GM21381 (cell line): ENCODE measurements around the gene SPECC1L.

Experiments
- ATAC-seq: cut with Tn5 transposase; IDR thresholded peaks from one replicate; pipeline ENCODE4 v1.9.1; 2021; ENCODE audit warnings: mild to moderate bottlenecking, moderate library complexity; ENCODE audit not compliant: unreplicated experiment

Gene SPECC1L

DNA sequence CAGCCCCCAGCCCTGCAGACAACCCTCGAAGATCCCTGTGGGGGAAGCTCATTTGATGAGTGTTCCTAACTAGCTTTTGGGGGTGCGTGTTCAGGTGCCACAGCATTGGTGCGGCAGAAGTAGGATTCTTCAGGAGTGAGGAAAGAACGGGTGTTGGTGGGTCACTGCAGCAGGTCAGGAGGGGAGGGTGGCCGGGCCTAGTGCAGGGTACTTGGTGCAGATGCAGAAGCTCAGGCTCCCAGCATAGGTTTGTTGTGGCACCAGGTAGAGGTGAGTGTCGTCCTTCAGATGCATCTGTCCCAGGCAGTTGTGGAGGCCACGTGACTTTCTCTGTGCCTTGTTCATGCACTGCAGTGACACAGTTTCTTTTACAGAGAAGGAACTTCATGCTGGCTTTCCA lies 141.6 kb downstream of the SPECC1L start:
- ATAC-seq, result no peak

GRCh38 chr22:24413271-24413670 lies 142.6 kb downstream of the SPECC1L start:
- ATAC-seq, result no peak

- ATAC-seq, result no peak
Measured at GRCh38 chr22:24413736-24414385, 143.2 kb downstream of the SPECC1L start.

- ATAC-seq, result no peak
Measured at GRCh38 chr22:24414523-24414922, 143.9 kb downstream of the SPECC1L start.

DNA sequence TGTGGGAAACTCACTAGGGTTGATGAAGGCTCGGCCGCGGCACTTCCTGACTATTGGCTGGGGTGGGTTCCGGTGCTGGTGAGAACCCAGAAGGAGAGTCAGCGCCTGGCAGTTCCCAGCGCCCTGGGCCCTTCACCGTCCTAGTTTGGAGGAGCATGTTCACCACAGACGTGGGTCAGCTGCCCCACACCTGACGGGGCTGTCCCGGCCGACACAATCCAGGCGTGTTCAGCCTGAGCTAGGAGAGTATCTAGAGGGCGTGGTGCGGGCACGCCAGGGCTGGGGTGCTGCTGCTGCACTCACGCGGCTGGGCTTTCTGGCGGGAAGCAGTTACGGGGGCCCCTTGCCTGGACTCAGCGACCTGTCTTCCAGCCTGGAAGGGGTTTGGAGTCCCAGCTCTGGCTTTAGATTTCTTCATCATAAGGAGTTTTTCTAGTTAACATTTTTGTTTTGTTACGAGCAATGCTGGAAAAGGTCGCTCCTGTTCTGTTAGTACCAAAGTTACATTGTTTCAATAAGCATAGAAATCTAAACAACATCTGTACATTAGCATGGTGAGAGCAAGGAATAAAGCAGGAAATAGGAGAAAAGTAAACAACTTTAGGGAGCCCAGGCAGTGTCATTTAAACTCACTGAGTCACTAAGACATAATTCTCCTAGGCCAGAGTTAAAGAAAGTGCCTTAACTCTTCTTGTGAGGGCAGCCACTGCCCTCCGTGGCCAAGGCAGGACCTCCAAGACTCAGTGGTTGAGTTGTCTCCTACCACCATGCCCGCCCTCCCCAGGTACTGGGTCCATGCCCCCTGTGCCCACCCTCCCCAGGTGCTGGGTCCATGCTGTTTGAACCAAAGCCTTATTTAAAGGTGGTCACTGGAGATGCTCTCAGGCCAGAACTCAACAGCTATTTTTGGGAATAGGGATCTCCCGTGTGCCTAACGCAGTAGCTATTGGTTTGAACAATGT lies 144.6 kb downstream of the SPECC1L start:
- ATAC-seq, result no peak

DNA sequence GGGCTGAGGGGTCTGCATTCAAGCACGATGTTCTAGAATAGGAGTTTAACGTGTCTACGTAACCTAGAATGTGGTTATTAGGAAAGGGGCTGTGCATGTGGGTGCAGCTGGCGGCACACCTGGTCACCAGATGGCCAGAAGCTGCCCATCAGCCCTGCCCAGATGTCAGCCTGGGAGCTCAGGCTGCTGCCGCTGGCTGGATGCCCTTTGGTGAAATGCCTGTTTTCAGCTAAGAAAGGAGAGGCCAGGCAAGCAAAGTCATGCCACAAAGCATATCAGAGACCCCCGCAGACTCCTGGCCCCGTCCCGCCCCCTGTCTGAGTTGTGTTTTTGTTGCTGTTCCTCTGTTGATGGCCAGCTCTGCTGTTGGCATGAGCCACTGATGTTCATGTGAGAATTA lies 145.5 kb downstream of the SPECC1L start:
- no peak for ATAC-seq

GRCh38 chr22:24416611-24417010 lies 146.0 kb downstream of the SPECC1L start:
- no peak for ATAC-seq

GRCh38 chr22:24417200-24417599 lies 146.6 kb downstream of the SPECC1L start:
- ATAC-seq, result no peak

GRCh38 chr22:24417901-24418641 lies 147.4 kb downstream of the SPECC1L start:
- ATAC-seq, result no peak

DNA sequence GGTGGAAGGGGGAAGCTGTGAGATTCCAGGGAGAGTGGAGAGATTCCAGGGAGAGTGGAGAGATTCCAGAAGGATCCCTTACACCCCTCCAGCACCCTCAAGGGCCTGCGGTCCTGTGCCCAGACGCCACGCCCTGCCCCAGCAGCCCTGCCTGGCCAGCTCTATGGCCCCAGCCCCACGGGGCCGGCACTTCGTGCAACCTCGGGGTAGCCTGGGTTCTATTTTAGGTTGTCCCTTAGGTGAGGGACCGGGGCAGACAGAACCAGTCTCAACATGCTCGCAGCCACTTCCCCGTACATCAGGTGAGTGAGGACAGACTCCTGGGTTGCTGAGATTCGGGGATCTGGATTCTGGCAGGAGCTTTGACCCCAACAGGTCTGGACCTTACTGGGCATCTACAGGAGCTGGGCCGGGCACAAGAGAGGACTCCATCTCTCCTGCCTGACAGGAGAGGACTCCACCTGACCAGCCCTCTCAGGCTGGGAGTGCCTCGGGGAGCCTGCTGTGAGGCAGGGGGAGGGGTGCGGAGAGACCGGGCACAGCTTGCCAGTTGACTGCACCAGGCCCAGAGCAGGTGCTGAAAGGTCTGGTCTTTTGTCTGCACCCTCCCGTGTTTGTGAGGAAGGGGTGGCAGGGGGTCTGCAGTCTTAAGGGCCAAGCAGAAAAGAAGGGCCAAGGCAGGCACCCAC lies 148.3 kb downstream of the SPECC1L start:
- no peak for ATAC-seq

GRCh38 chr22:24419475-24419850 lies 148.8 kb downstream of the SPECC1L start:
- ATAC-seq, result no peak

GRCh38 chr22:24420072-24420976 lies 149.7 kb downstream of the SPECC1L start:
- ATAC-seq, result no peak

DNA sequence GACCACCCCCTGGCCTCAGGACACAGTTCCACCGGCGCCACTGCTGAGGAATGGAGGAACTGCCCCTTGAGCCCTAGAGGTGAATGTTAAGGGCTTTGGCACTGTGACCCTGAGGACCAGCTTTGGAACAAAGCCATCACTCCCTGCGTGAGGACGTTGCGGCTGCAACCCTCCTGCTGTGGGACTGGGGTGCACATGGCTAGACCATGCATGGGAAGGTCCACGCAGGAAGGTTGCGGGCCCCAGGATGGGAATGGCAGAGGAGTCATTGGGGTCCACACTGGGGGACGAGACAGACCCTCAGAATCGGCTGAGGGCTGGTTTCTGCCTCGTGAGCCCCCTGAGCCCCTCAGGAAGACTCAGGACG lies 150.3 kb downstream of the SPECC1L start:
- no peak for ATAC-seq

DNA sequence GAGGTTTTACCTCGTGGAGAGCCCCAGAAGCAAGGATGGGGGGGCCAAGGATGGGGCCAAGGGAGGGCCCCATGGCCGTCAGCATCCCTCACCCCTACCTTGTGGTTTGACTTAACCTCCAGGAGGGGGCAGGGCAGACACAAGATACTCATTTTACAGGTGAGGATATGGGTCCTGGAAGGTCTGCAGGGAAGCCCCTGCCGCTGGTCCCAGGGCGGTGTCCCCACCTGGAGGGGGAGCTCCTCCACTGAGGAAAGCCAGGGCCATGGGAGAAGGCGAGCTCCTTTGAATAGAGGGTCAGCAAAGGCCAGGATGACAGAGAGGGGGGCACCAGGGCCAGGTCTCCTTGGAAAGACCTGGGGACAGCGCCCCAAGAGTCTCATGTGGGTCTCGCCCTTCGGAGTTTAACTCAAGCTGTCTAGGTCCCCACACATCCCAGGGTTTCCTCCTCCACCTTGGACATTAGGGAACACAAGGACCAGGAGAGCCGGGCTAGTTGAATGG lies 150.8 kb downstream of the SPECC1L start:
- ATAC-seq, result no peak

- no peak for ATAC-seq
Measured at GRCh38 chr22:24422102-24422665, 151.6 kb downstream of the SPECC1L start.

GRCh38 chr22:24423519-24424000 lies 152.9 kb downstream of the SPECC1L start:
- ATAC-seq, result no peak

DNA sequence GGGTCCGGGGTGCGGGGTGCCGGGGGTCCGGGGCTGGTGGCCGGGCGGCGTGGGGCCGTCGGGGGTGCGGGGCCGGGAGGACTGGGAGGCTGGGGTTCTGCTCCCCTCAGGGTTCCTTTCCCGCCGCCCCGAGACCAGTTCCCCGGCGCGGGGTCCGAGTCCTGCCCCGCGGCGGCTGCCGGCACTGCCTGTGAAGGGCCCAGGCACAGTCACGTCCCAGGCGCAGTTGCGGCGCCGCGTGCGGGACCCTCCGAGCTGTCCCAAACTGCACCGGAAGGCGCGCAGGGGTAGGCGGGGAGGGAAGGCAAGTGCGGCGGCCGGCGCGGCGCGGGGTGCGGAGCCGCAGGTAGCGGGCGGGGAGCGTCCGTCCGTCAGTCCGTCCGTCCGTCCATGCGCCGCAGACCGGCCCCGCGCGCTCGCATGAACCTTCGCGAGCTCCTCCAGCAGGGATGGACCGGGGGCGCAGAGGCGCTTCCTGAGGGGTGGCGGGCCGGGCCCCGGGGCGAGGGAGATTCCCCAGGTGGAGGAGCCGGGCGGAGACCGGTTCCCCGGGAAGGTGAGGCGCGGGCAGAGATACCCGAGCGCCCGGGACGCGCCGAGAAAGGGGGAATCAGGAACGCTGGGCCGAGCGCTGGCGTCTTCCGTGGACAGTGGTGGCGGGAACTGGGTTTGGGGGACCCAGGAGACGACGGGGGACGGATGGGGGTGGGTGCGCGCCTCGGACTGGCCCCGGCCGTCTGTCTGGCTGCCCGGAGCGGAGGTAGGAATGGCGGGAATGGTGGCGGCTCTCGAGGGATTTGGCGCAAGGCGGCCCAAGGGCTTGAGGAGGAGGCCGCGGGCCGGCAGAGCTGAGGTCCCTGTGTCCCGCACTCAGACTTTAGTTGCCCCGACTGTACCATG lies 153.6 kb downstream of the SPECC1L start:
- ATAC-seq, result no peak
